DOHH2 (cell line): ENCODE measurements around the gene AKAP7.

Source experiments
- CTCF ChIP-seq: fragments of 200-600 bp; sonication (generic); IDR thresholded peaks from one replicate; pipeline ENCODE4 v1.5.1; 2014; ENCODE audit warnings: antibody characterized with exemption, mild to moderate bottlenecking, low read depth, low read length; ENCODE audit not compliant: poor library complexity, severe bottlenecking
- EZH2phosphoT487 ChIP-seq: fragments of 200-600 bp; sonication (generic); IDR thresholded peaks from 2 replicates; pipeline ENCODE4 v1.6.1; 2017; ENCODE audit warnings: borderline replicate concordance, mild to moderate bottlenecking, antibody characterized with exemption, low read length, moderate library complexity, mixed read lengths

GRCh38 chr6:131223416-131223815, 88.1 kb downstream of the AKAP7 start:
- no peak for TF ChIP-seq CTCF
- no peak for TF ChIP-seq EZH2phosphoT487
